HepG2 (cell line): ENCODE data around the gene PRKG1. TPM values are rescaled to one million over a fixed set of nuclear protein-coding genes. Genes with fewer than 3 reads are reported as not detected.

Source experiments
- ATF4 ChIP-seq, 2 experiments: fragments of 450-650 bp in 1 of 2; sonication (generic) in 1 of 2; formaldehyde crosslinking; IDR thresholded peaks; 2 replicates each; pipeline versions ENCODE4 v1.5.0 to v1.8.0; 2020 to 2022; ENCODE audit warnings: mild to moderate bottlenecking in 1 of 2, missing genetic modification reagents in 1 of 2
- BRD4 ChIP-seq: sonication (generic); formaldehyde crosslinking; IDR thresholded peaks from 2 replicates; pipeline ENCODE4 v1.4.0; 2020; ENCODE audit warnings: missing genetic modification reagents
- CEBPB ChIP-seq: IDR thresholded peaks from 2 replicates; pipeline ENCODE4 v1.6.1; 2011; ENCODE audit warnings: low read depth, low read length, improper control_type of control experiment, borderline replicate concordance
- EHMT2 ChIP-seq: fragments of 200-600 bp; sonication (generic); IDR thresholded peaks from 2 replicates; pipeline ENCODE4 v1.7.0; 2017; ENCODE audit warnings: antibody characterized with exemption, low read depth, low read length, borderline replicate concordance
- FIP1L1 ChIP-seq: fragments of 200-400 bp; formaldehyde crosslinking; IDR thresholded peaks from 2 replicates; pipeline ENCODE4 v1.6.1; 2018; ENCODE audit warnings: low read depth, mild to moderate bottlenecking, low read length, moderate library complexity, borderline replicate concordance; ENCODE audit not compliant: insufficient read depth
- MZF1 ChIP-seq: sonication (generic); formaldehyde crosslinking; IDR thresholded peaks from 2 replicates; pipeline ENCODE4 v1.8.1; 2023; ENCODE audit warnings: mild to moderate bottlenecking, missing genetic modification reagents, borderline replicate concordance
- SRSF4 ChIP-seq: fragments of 200-400 bp; formaldehyde crosslinking; IDR thresholded peaks from one replicate; pipeline ENCODE4 v1.6.1; 2018; ENCODE audit warnings: mild to moderate bottlenecking, low read depth, low read length, moderate library complexity; ENCODE audit not compliant: poor library complexity, severe bottlenecking
- TEAD3 ChIP-seq: optimal IDR thresholded peaks from 2 replicates; pipeline ENCODE3; 2016; ENCODE audit warnings: borderline replicate concordance
- ZBTB38 ChIP-seq: sonication (generic); formaldehyde crosslinking; IDR thresholded peaks from 2 replicates; pipeline ENCODE4 v1.5.1; 2020; ENCODE audit warnings: mild to moderate bottlenecking, missing genetic modification reagents
- ZNF570 ChIP-seq: sonication (generic); formaldehyde crosslinking; IDR thresholded peaks from 2 replicates; pipeline ENCODE4 v1.4.0; 2020; ENCODE audit warnings: mild to moderate bottlenecking, missing genetic modification reagents, borderline replicate concordance
- ZNF652 ChIP-seq: IDR thresholded peaks from 2 replicates; pipeline ENCODE4 v1.6.1; 2016; ENCODE audit warnings: low read depth, borderline replicate concordance
- ZNF710 ChIP-seq: sonication (generic); formaldehyde crosslinking; IDR thresholded peaks from 2 replicates; pipeline ENCODE4 v1.5.0; 2020; ENCODE audit warnings: mild to moderate bottlenecking, missing genetic modification reagents, borderline replicate concordance
- polyA plus RNA-seq, 8 experiments: library from polyadenylated mRNA; depleted of rRNA in 3 of 8; stranded (reverse) in 7 of 8; unstranded in 1 of 8; fragments of >200 nt; fragmentation: Illumina TruSeq in 4 of 8; extraction: Trizol in 4 of 8; gene quantifications; 2 replicates each; pipeline versions ENCODE4 v1.2.1 to v1.2.3, GENCODE V29; 2011 to 2016; ENCODE audit warnings: low read depth in 4 of 8, missing spikeins in 1 of 8, mixed read lengths in 1 of 8; ENCODE audit not compliant: insufficient read depth in 1 of 8
- total RNA-seq, 5 experiments: library from RNA; depleted of rRNA; stranded (reverse); fragments of >200 nt; fragmentation: Illumina TruSeq; extraction: Trizol; gene quantifications; 2 replicates each; pipeline ENCODE4 v1.2.3, GENCODE V29; 2016; ENCODE audit warnings: low read depth in 1 of 5
- TF ChIP-seq, protein P1 (sequence below): sonication (generic); formaldehyde crosslinking; IDR thresholded peaks from 2 replicates; pipeline ENCODE4 v1.4.0; 2020; ENCODE audit warnings: missing genetic modification reagents

PRKG1 gene
- total and polyA plus RNA-seq, 2 of the 13 experiments (the other 11 are each of a cell fraction or from before 2014, with no cell fraction given) = 0.01 TPM; not detected in 1

DNA sequence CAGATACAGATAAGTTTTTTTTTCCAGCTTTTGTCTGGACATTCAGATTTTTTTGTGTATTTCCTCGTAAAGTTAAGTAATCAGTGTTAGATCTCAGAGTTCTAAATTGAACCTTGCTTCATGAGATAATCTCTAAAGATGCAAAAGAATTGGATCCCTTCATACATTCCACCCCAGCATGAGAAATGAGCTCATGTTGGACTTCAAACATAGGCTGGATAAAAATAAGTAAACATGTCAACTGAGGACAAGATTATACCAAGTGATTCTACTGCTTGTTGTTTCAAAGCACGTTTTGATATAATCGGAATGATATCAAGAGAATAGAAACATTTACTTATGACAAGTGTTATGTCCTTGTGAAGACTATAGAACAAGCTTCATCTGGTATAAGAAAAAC is 1122.8 kb downstream of the PRKG1 start (continued):
- TF ChIP-seq, protein P1, sequence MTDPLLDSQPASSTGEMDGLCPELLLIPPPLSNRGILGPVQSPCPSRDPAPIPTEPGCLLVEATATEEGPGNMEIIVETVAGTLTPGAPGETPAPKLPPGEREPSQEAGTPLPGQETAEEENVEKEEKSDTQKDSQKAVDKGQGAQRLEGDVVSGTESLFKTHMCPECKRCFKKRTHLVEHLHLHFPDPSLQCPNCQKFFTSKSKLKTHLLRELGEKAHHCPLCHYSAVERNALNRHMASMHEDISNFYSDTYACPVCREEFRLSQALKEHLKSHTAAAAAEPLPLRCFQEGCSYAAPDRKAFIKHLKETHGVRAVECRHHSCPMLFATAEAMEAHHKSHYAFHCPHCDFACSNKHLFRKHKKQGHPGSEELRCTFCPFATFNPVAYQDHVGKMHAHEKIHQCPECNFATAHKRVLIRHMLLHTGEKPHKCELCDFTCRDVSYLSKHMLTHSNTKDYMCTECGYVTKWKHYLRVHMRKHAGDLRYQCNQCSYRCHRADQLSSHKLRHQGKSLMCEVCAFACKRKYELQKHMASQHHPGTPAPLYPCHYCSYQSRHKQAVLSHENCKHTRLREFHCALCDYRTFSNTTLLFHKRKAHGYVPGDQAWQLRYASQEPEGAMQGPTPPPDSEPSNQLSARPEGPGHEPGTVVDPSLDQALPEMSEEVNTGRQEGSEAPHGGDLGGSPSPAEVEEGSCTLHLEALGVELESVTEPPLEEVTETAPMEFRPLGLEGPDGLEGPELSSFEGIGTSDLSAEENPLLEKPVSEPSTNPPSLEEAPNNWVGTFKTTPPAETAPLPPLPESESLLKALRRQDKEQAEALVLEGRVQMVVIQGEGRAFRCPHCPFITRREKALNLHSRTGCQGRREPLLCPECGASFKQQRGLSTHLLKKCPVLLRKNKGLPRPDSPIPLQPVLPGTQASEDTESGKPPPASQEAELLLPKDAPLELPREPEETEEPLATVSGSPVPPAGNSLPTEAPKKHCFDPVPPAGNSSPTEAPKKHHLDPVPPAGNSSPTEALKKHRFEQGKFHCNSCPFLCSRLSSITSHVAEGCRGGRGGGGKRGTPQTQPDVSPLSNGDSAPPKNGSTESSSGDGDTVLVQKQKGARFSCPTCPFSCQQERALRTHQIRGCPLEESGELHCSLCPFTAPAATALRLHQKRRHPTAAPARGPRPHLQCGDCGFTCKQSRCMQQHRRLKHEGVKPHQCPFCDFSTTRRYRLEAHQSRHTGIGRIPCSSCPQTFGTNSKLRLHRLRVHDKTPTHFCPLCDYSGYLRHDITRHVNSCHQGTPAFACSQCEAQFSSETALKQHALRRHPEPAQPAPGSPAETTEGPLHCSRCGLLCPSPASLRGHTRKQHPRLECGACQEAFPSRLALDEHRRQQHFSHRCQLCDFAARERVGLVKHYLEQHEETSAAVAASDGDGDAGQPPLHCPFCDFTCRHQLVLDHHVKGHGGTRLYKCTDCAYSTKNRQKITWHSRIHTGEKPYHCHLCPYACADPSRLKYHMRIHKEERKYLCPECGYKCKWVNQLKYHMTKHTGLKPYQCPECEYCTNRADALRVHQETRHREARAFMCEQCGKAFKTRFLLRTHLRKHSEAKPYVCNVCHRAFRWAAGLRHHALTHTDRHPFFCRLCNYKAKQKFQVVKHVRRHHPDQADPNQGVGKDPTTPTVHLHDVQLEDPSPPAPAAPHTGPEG (CRISPR knock-in tag) = no peak
- no peak for TF ChIP-seq MZF1 (CRISPR knock-in tag)
- no peak for TF ChIP-seq SRSF4
- no peak for TF ChIP-seq CEBPB
- no peak for TF ChIP-seq ZNF570 (CRISPR knock-in tag)
- TF ChIP-seq EHMT2 = no peak
- TF ChIP-seq TEAD3 (CRISPR knock-in tag) = no peak
- TF ChIP-seq ZNF652 (CRISPR knock-in tag) = no peak
- TF ChIP-seq ZNF710 (CRISPR knock-in tag) = no peak
- no peak for TF ChIP-seq FIP1L1
- no peak for TF ChIP-seq ATF4 (CRISPR knock-in tag; IDR thresholded peaks at IDR 0.05)
- TF ChIP-seq BRD4 = no peak
- no peak for TF ChIP-seq ZBTB38 (CRISPR knock-in tag)
